CD4-positive, alpha-beta T cell treated with Interleukin-4 for 4 hours (primary cell): Measurements from ENCODE around the gene CHCHD3.
"Not testable (repeated sequence)": the region's sequence is repeated elsewhere in the genome, so short reads cannot be mapped to it uniquely, and the experiment has no call there.

Experiments
- DNase-seq: peaks from one replicate; pipeline ENCODE4 v3.0.0-alpha.2; 2020

Gene CHCHD3

GRCh38 chr7:132942701-132943100 is 139.2 kb downstream of the CHCHD3 start:
- DNase-seq = no peak

GRCh38 chr7:132941905-132942304 is 140.0 kb downstream of the CHCHD3 start:
- DNase-seq = no peak

GRCh38 chr7:132941428-132941827 is 140.5 kb downstream of the CHCHD3 start:
- DNase-seq = no peak

DNA sequence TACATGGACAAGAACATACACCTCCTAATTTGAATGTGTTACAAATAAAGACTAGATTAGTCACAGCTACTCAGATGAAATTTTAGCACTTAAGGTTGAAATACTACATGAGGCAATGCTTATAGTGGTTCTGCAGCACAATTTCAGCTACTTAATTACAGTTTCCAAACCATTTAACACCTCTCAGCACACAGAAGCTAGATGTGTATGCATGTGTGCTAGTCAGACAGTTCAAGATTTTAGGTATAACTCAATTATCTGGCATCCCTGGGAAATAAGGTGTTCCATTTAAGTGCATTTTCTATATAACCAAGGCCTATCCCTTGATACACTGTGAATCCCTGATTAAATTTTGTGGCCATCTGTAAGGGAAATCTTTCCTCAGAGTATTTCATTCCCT is 141.8 kb downstream of the CHCHD3 start:
- DNase-seq = no peak

DNA sequence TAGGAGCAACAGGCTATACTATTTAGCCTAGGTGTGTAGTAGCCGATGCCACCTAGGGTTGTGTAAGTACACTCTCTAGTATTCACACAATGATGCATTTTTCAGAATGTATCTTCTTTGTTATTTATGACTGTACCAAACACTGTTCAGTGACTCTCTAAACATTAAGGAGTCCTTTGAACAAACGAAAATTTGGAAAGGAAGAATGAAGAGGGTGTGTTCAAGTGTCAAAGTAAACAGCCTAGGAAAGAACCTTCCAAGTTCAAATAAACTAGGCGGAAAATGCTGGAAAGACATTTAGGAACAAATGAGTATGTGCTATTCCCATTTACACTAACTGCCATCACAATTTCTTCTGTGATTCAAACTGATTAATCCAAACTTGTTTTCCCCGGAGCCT is 142.4 kb downstream of the CHCHD3 start:
- DNase-seq = no peak

- DNase-seq = no peak
Measured at GRCh38 chr7:132937286-132937685, 144.6 kb downstream of the CHCHD3 start.

DNA sequence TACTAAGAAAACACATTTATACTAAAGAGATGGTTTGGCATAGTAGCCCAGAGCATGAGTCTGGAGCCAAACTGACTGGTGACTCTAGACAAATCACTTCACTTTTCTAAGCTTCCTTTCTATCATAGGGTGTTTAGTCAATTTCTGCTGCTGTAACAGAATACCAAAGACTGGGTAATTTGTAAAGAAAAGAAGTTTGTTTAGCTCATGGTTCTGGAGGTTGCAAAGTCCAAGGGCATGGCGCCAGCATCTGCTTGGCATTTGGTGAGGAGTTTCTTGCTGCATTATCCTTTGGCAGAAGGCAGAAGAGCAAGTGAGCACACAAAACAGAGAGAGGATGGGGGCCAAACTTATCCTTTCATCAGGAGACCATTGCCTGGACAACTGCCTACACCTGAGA is 146.3 kb downstream of the CHCHD3 start:
- no peak for DNase-seq

GRCh38 chr7:132934017-132934416 is 147.9 kb downstream of the CHCHD3 start:
- DNase-seq = no peak

DNA sequence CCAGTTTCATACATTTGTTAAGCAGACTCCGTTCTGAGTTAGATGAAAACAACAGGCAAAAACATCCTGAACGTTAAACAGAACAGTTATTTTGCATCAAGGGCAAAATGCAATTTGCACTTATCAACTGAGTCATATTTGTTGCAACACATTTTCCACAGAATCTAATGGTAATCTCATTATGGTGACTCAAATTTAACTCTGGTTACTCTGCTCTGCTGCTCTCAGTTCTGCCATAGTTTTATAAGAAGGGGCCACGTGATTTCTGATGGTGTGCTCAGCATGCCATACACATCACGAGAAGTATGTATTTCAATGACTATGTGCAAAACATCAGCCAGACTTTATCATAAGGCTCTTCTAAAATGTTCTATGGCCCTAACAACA is 148.8 kb downstream of the CHCHD3 start:
- DNase-seq = no peak

- no peak for DNase-seq
Measured at GRCh38 chr7:132932296-132933071, 149.4 kb downstream of the CHCHD3 start.

- no peak for DNase-seq
Measured at GRCh38 chr7:132930881-132931280, 151.0 kb downstream of the CHCHD3 start.

DNA sequence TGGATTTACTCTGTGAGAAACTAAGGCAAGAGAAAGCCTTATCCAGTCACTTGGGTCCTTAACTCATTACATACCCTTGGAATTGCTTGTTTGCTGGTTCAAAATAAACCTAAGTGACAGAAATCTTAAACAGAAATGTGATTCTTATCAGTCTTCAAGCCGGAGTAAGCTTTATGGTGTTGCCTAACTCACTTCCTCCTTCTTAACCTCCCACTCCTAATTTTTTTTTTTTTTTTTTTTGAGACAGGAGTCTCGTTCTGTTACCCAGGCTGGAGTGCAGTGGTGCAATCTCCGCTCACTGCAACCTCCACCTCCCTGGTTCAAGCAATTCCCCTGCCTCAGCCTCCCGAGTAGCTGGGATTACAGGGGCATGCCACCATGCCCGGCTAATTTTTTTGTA is 151.9 kb downstream of the CHCHD3 start:
- not testable (repeated sequence) for DNase-seq

DNA sequence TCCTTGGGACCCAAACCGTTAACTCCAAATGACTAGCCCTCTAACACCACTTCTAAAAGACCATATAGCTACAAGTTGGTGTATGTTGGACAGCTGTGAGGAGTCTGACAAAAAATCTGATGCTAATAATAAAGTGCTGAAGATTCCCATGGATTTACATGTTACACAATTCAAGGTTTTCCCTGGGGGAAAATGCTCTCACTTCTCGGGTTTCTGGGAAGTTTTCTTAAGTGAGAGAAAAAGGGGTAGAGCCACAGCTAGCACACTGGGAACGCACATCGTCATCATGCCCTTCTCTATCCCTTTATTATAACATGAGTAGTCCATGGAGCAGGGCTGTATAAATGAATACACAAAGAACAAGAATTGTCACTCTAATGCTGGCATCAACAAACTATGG is 162.1 kb downstream of the CHCHD3 start:
- DNase-seq = no peak

DNA sequence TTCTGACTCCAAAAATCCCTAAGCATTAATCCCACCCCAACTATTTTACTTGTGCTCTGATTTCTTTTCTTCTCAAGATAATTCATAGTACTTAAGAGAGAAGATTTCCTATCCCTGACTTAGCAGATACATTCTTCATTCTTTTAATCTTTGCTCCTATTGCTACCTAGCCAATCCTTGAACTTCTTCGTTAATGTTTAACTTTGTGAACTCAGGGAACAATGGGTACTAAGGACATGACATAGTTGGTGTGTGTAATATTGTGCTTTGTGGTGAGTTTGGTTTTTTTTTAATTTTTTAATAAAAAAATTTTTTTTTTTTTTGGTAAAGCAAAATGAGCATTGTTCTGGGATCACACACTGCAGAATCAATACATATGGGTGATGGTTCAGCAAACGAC is 166.2 kb downstream of the CHCHD3 start:
- DNase-seq = no peak

DNA sequence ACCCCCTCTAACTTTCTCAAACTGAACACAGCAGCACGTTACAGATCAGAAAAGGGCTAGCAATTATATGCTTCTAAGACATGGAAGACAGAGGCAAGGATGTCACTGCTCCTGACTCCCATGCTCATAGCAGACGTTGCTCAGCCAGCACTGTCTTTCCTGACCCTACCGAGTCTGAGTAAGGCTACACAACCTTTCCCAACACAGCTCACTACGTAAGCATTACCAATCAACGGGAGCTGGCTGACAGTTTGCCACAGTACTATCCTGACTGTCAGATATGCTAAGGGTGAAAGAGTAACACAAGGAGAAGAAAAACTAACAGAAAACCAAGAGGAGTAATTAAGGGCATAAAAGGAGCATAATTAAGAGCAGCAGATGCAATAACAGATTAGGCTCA is 171.2 kb downstream of the CHCHD3 start:
- no peak for DNase-seq

DNA sequence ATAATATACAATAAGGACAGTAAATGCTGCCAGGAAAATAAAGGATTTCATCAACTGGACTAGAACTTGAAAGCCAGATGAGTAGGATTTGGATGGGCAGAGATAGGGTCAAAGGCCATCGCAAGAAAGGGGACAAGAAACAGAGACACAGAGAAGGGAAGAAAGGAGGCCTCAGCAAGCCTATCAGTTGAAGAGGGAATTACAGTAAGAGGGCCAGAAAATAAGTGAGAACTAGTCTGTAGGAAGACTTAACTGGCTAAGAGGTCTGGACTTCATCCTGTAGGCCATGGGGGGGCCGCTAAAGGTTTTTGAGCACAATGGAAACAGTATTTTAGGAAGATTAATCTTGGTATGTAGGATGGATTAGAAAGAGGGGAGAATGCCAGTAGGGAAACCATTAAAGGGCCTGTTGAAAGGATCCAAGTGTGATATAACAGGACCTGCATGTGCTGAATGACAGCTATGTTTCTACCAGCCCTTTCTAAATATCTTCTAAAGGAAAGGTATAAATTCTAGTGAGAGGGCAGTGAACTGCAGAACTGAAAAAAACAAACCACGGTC is 174.4 kb downstream of the CHCHD3 start:
- no peak for DNase-seq

- no peak for DNase-seq
Measured at GRCh38 chr7:132906193-132906835, 175.6 kb downstream of the CHCHD3 start.

- not testable (repeated sequence) for DNase-seq
Measured at GRCh38 chr7:132905136-132905535, 176.8 kb downstream of the CHCHD3 start.

GRCh38 chr7:132904209-132904608 is 177.7 kb downstream of the CHCHD3 start:
- no peak for DNase-seq

DNA sequence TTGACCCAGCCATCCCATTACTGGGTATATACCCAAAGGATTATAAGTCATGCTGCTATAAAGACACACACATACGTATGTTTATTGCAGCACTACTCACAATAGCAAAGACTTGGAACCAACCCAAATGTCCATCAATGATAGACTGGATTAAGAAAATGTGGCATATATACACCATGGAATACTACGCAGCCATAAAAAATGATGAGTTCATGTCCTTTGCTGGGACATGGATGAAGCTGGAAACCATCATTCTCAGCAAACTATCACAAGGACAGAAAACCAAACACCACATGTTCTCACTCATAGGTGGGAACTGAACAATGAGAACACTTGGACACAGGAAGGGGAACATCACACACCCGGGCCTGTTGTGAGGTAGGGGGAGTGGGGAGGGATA is 179.6 kb downstream of the CHCHD3 start:
- DNase-seq = not testable (repeated sequence)

- no peak for DNase-seq
Measured at GRCh38 chr7:132901241-132901640, 180.6 kb downstream of the CHCHD3 start.

GRCh38 chr7:132899833-132900232 is 182.1 kb downstream of the CHCHD3 start:
- no peak for DNase-seq

- not testable (repeated sequence) for DNase-seq
Measured at GRCh38 chr7:132898641-132899175, 183.2 kb downstream of the CHCHD3 start.

- DNase-seq = no peak
Measured at GRCh38 chr7:132897093-132897687, 184.7 kb downstream of the CHCHD3 start.
